ENCODE data around the gene EPC1.

- no peak for TF ChIP-seq TCF12 (IDR thresholded peaks at IDR 0.05; ENCODE audit: low read depth, low read length)
- no peak for TF ChIP-seq CTCF (IDR thresholded peaks at IDR 0.05; ENCODE audit: control extremely low read depth in 1 of 3, insufficient read depth in 1 of 3, low read depth in 1 of 3, low read length in 3 of 3)
- TF ChIP-seq RNF2 (IDR thresholded peaks at IDR 0.05; ENCODE audit: borderline replicate concordance, low read depth, low read length, missing control alignments, poor library complexity, severe bottlenecking) = no peak
- TF ChIP-seq RXRA (IDR thresholded peaks at IDR 0.05; ENCODE audit: insufficient read depth, low read depth, low read length) = no peak
- TF ChIP-seq POLR2A (IDR thresholded peaks at IDR 0.05; ENCODE audit: control extremely low read depth in 1 of 2, low read depth in 2 of 2, low read length in 2 of 2) = no peak
- no peak for TF ChIP-seq RFX5 (IDR thresholded peaks at IDR 0.05; ENCODE audit: borderline replicate concordance, low read depth, low read length)
- no peak for TF ChIP-seq MAFK (IDR thresholded peaks at IDR 0.05; ENCODE audit: low read depth, low read length)
- no peak for TF ChIP-seq CREB1 (IDR thresholded peaks at IDR 0.05)
- no peak for TF ChIP-seq POLR2AphosphoS5 (IDR thresholded peaks at IDR 0.05; ENCODE audit: low read depth, low read length)
- no peak for TF ChIP-seq ATF3 (IDR thresholded peaks at IDR 0.05; ENCODE audit: insufficient read depth, low read depth, low read length)
- no peak for TF ChIP-seq EP300 (IDR thresholded peaks at IDR 0.05; ENCODE audit: borderline replicate concordance in 1 of 2, low read depth in 2 of 2, low read length in 2 of 2)
Observed at GRCh38 chr10:32357056-32357735, 10.2 kb upstream of the EPC1 start.

All from H1 (cell line).